Neural crest cell (in vitro differentiated cells): ENCODE measurements around the gene ITPR1. TPM values are rescaled to one million over a fixed set of nuclear protein-coding genes. Genes with fewer than 3 reads are reported as not detected.

ENCODE experiments used
- DNase-seq: peaks from one replicate; pipeline ENCODE4 v3.0.0; 2021; ENCODE audit warnings: low read depth, mixed read lengths, low spot score
- H3K27ac Mint-ChIP-seq: one replicate; pipeline ENCODE4 v1.8.0; 2021; ENCODE audit warnings: mild to moderate bottlenecking, mixed read lengths; ENCODE audit not compliant: unreplicated experiment
- H3K27me3 Mint-ChIP-seq: 2 replicates; pipeline ENCODE4 v1.8.0; 2021; ENCODE audit warnings: low read depth, mild to moderate bottlenecking, mixed read lengths
- H3K36me3 Mint-ChIP-seq: 2 replicates; pipeline ENCODE4 v1.8.0; 2021; ENCODE audit warnings: low read depth, mild to moderate bottlenecking, mixed read lengths
- H3K4me1 Mint-ChIP-seq: 2 replicates; pipeline ENCODE4 v1.8.0; 2021; ENCODE audit warnings: mixed read lengths
- H3K4me3 Mint-ChIP-seq: one replicate; pipeline ENCODE4 v1.8.0; 2021; ENCODE audit warnings: mild to moderate bottlenecking, mixed read lengths
- H3K9me3 Mint-ChIP-seq: 2 replicates; pipeline ENCODE4 v1.8.0; 2021; ENCODE audit warnings: mixed read lengths
- total RNA-seq: library from RNA; stranded (reverse); gene quantifications from 2 replicates; pipeline ENCODE4 v1.2.1, GENCODE V29; 2021
- TF ChIP-seq, protein P1 (sequence below): fragments of 200-600 bp; sonication (generic); conservative IDR thresholded peaks from 2 replicates; pipeline ENCODE4 v1.5.0; 2021; ENCODE audit warnings: antibody characterized with exemption, mild to moderate bottlenecking

The ITPR1 gene
- total RNA-seq, 1 donor from 2014 or later: 4.8 TPM

GRCh38 chr3:4520033-4520816 is 27.1 kb downstream of the ITPR1 start:
- TF ChIP-seq, protein P1, sequence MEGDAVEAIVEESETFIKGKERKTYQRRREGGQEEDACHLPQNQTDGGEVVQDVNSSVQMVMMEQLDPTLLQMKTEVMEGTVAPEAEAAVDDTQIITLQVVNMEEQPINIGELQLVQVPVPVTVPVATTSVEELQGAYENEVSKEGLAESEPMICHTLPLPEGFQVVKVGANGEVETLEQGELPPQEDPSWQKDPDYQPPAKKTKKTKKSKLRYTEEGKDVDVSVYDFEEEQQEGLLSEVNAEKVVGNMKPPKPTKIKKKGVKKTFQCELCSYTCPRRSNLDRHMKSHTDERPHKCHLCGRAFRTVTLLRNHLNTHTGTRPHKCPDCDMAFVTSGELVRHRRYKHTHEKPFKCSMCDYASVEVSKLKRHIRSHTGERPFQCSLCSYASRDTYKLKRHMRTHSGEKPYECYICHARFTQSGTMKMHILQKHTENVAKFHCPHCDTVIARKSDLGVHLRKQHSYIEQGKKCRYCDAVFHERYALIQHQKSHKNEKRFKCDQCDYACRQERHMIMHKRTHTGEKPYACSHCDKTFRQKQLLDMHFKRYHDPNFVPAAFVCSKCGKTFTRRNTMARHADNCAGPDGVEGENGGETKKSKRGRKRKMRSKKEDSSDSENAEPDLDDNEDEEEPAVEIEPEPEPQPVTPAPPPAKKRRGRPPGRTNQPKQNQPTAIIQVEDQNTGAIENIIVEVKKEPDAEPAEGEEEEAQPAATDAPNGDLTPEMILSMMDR: no peak
- no peaks in the 10 kb centered on the region for H3K27me3 Mint-ChIP-seq
- H3K4me1 Mint-ChIP-seq: peaks cover 8% of the 10 kb centered on the region
- no peak overlapping the region for H3K27ac Mint-ChIP-seq
- H3K9me3 Mint-ChIP-seq: no peaks in the 10 kb centered on the region
- no peak for DNase-seq
- no peaks in the 10 kb centered on the region for H3K36me3 Mint-ChIP-seq
- no peak overlapping the region for H3K4me3 Mint-ChIP-seq

DNA sequence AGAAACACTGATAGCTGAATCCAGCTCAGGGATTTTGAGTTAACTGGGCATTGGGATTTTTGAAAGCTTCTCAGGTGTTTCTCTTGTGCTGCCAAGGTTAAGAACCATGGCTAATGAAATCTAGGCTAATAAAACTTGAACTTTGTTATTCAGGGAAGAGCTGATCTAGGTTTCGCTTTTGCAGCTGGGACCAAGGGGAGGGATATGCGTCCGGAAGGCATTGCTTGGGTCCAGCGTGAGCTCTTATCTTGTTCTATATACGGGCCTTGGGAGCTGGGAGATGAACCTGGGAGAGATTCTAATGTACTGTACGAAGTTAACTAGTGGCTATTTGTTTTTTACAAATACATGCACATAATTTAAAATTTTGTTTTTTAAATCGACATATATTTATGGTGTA is 29.8 kb downstream of the ITPR1 start:
- Mint-ChIP-seq H3K4me3 (no peak overlapping the region), H3K27me3 (no peaks in the 10 kb centered on the region), H3K9me3 (no peaks in the 10 kb centered on the region), H3K36me3 (no peaks in the 10 kb centered on the region), H3K4me1 (peaks cover 5% of the 10 kb centered on the region), H3K27ac (no peak overlapping the region)
- DNase-seq: no peak
- TF ChIP-seq, protein P1: no peak

GRCh38 chr3:4523710-4524698 is 30.9 kb downstream of the ITPR1 start:
- no peak overlapping the region for H3K27ac Mint-ChIP-seq
- TF ChIP-seq, protein P1: no peak
- H3K4me1 Mint-ChIP-seq: peaks cover 9% of the 10 kb centered on the region
- no peaks in the 10 kb centered on the region for H3K9me3 Mint-ChIP-seq
- H3K36me3 Mint-ChIP-seq: no peaks in the 10 kb centered on the region
- H3K4me3 Mint-ChIP-seq: no peak overlapping the region
- DNase-seq: no peak
- H3K27me3 Mint-ChIP-seq: no peaks in the 10 kb centered on the region

DNA sequence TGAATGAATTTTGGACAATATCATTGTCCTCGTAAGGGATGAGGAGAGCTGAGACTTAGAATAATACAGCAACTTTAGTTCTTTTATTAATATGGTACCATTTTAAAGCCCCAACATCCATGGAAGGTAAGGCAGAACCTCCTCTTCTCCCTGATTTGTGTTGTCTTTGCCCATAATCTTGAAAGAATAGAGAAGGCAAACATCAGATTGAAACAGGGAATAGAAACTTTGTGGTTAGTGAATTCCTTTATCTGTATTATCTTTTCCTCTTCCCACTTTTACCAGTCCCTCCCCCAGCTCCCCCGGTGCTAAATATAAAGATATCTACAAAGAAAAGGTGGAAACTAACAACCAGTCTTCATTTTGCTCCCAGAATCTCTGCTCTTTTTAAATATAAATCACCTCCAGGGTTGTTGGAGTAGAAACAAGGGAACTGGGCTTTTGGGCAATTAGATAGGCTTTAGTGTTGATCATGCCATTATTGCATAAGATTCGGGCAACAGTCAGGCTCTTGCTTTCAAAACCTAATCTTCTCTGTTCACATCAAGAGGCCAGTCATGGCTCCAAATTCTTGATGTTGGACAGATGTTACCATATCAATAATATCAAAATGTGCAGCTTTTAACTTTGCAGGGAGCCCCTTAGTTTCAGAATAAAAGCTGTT is 32.5 kb downstream of the ITPR1 start:
- TF ChIP-seq, protein P1: no peak
- Mint-ChIP-seq H3K27ac (peak overlapping the region; percentile 27), H3K36me3 (no peaks in the 10 kb centered on the region), H3K4me3 (no peak overlapping the region), H3K27me3 (no peaks in the 10 kb centered on the region), H3K9me3 (no peaks in the 10 kb centered on the region), H3K4me1 (peaks cover 9% of the 10 kb centered on the region)
- no peak for DNase-seq

DNA sequence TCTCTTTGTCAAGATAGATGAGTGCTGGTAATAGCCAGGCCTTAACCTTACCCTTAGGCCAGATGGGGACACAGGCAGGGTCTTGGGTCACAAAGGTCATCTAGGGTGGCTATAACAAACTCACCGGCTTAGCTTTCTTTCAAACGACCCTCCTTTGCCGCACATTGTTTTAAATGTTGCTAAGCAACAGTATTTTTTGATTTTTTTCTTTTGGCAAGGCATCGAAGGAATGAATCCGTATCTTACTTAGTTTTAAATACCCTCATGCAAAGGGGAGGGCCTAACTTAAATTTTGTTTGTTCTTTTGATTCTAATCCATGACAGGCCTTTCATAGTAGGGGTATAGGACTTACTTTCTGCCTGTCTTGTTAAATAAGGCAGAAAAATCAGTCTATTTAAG is 35.2 kb downstream of the ITPR1 start:
- Mint-ChIP-seq H3K4me1 (peaks cover 9% of the 10 kb centered on the region), H3K36me3 (no peaks in the 10 kb centered on the region), H3K27me3 (no peaks in the 10 kb centered on the region), H3K27ac (no peak overlapping the region), H3K4me3 (no peak overlapping the region), H3K9me3 (no peaks in the 10 kb centered on the region)
- DNase-seq: no peak
- TF ChIP-seq, protein P1: no peak
